Nephron (organoid): ENCODE measurements around the gene MAMLD1.

ENCODE experiments used
- H3K27ac Mint-ChIP-seq, 3 experiments: 2 replicates each; pipeline ENCODE4 v1.8.0; 2020; ENCODE audit warnings: mixed read lengths in 3 of 3, mild to moderate bottlenecking in 2 of 3, moderate library complexity in 1 of 3
- H3K27me3 Mint-ChIP-seq: 2 replicates; pipeline ENCODE4 v1.8.0; 2021; ENCODE audit warnings: low read depth, mild to moderate bottlenecking, moderate library complexity, mixed read lengths
- H3K36me3 Mint-ChIP-seq: 2 replicates; pipeline ENCODE4 v1.8.0; 2020; ENCODE audit warnings: low read depth, mixed read lengths
- H3K4me1 Mint-ChIP-seq: 2 replicates; pipeline ENCODE4 v1.8.0; 2020; ENCODE audit warnings: mixed read lengths
- H3K4me3 Mint-ChIP-seq, 3 experiments: 2 replicates each; pipeline ENCODE4 v1.8.0; 2020; ENCODE audit warnings: mild to moderate bottlenecking in 3 of 3, mixed read lengths in 3 of 3, moderate library complexity in 2 of 3
- H3K9me3 Mint-ChIP-seq: 2 replicates; pipeline ENCODE4 v1.8.0; 2020; ENCODE audit warnings: mixed read lengths
- TF ChIP-seq, protein P1 (sequence below), 3 experiments: fragments of 200-600 bp; sonication (generic); IDR thresholded peaks; one replicate each; pipeline ENCODE4 v1.5.0; 2021; ENCODE audit warnings: antibody characterized with exemption in 3 of 3; ENCODE audit not compliant: unreplicated experiment in 3 of 3

The MAMLD1 gene

DNA sequence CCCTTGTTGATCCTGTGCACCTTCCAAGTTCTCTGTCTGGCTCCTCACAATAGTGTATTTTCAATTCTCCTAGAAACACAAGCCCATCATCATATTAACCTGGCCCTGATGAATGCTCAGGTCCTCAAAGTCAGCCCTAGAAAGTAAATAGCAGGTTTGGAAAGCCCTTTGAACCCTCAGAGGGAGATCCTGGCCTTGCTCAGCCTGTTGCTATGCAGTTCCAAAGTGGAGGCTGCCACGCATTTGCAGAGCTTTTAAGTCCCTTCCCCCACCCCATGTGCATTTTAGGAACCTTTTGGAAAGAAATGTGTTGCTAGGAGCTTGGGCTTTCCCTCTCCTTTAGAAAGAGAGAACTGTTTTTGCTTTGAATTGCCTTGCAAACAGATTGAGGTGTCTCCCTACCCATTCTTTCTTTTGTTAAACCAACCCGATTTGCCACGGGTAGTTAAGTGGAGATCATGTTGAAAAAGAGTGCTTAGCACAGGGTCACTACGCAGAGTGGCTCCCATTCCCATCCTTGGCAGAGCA lies 12.2 kb downstream of the MAMLD1 start:
- Mint-ChIP-seq H3K9me3 (peaks cover 2% of the 10 kb centered on the region), H3K27me3 (peaks cover 4% of the 10 kb centered on the region), H3K36me3 (no peaks in the 10 kb centered on the region), H3K4me3 (no peak overlapping the region), H3K27ac (no peak overlapping the region), H3K4me1 (peaks cover 10% of the 10 kb centered on the region)
- TF ChIP-seq, protein P1, sequence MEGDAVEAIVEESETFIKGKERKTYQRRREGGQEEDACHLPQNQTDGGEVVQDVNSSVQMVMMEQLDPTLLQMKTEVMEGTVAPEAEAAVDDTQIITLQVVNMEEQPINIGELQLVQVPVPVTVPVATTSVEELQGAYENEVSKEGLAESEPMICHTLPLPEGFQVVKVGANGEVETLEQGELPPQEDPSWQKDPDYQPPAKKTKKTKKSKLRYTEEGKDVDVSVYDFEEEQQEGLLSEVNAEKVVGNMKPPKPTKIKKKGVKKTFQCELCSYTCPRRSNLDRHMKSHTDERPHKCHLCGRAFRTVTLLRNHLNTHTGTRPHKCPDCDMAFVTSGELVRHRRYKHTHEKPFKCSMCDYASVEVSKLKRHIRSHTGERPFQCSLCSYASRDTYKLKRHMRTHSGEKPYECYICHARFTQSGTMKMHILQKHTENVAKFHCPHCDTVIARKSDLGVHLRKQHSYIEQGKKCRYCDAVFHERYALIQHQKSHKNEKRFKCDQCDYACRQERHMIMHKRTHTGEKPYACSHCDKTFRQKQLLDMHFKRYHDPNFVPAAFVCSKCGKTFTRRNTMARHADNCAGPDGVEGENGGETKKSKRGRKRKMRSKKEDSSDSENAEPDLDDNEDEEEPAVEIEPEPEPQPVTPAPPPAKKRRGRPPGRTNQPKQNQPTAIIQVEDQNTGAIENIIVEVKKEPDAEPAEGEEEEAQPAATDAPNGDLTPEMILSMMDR (IDR thresholded peaks at IDR 0.05; ENCODE audit: unreplicated experiment in 3 of 3): no peak

DNA sequence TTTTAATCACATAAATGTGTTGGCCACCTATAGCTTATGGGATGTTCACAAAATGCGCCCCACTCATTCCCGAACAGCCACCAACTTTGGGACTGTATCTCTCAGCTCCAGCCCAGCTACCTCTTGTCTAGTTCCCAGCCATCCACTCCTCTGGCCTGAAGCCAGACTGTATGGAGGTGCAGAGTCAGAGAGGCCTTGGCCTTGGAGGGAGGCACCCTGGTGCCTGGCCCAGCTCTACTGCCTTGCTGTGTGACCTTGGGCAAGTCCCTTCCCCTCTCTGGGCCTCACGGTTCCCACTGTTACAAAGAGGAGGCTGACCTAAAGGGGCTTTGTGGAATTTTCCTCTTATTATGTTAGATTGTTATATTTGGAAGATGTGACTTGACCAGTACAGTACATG lies 13.9 kb downstream of the MAMLD1 start:
- H3K4me3 Mint-ChIP-seq: no peak overlapping the region
- TF ChIP-seq, protein P1 (IDR thresholded peaks at IDR 0.05; ENCODE audit: unreplicated experiment in 3 of 3): no peak
- peaks cover 7% of the 10 kb centered on the region for H3K9me3 Mint-ChIP-seq
- H3K36me3 Mint-ChIP-seq: no peaks in the 10 kb centered on the region
- no peak overlapping the region for H3K27ac Mint-ChIP-seq
- H3K4me1 Mint-ChIP-seq: peaks cover 9% of the 10 kb centered on the region
- H3K27me3 Mint-ChIP-seq: peaks cover 4% of the 10 kb centered on the region

- H3K27ac Mint-ChIP-seq: no peak overlapping the region
- H3K27me3 Mint-ChIP-seq: no peaks in the 10 kb centered on the region
- no peak overlapping the region for H3K4me3 Mint-ChIP-seq
- H3K4me1 Mint-ChIP-seq: peaks cover 6% of the 10 kb centered on the region
- peaks cover 7% of the 10 kb centered on the region for H3K9me3 Mint-ChIP-seq
- TF ChIP-seq, protein P1 (IDR thresholded peaks at IDR 0.05; ENCODE audit: unreplicated experiment in 3 of 3): no peak
- no peaks in the 10 kb centered on the region for H3K36me3 Mint-ChIP-seq
These were observed 41.9 kb downstream of the MAMLD1 start for GRCh38 chrX:150405006-150405405.

DNA sequence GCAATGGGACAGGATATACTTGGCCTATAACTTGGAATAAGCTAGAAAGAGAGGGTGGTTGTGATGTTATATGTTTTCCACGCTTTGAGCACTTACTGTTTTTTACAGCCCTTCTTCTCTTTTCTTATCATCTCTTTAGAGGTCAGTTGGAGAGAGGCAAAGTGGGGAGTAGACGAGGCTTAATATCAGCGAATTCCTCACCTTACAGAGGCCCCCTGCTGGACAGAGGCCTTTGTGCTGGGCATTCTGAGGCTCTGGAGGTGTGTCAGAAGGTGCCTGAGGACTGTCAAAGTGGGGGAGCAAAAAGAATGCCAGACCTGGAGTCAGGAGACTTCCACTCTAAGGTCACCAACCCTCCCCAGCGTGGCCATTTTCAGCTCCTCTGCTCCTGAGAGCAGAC lies 42.5 kb downstream of the MAMLD1 start:
- no peaks in the 10 kb centered on the region for H3K36me3 Mint-ChIP-seq
- peaks cover 11% of the 10 kb centered on the region for H3K4me1 Mint-ChIP-seq
- H3K27ac Mint-ChIP-seq: no peak overlapping the region
- H3K9me3 Mint-ChIP-seq: peaks cover 4% of the 10 kb centered on the region
- no peak overlapping the region for H3K4me3 Mint-ChIP-seq
- H3K27me3 Mint-ChIP-seq: no peaks in the 10 kb centered on the region
- TF ChIP-seq, protein P1 (IDR thresholded peaks at IDR 0.05; ENCODE audit: unreplicated experiment in 3 of 3): no peak

- H3K9me3 Mint-ChIP-seq: peaks cover 4% of the 10 kb centered on the region
- no peaks in the 10 kb centered on the region for H3K36me3 Mint-ChIP-seq
- TF ChIP-seq, protein P1 (IDR thresholded peaks at IDR 0.05; ENCODE audit: unreplicated experiment in 3 of 3): no peak
- H3K27me3 Mint-ChIP-seq: no peaks in the 10 kb centered on the region
- no peak overlapping the region for H3K27ac Mint-ChIP-seq
- H3K4me3 Mint-ChIP-seq: no peak overlapping the region
- peaks cover 14% of the 10 kb centered on the region for H3K4me1 Mint-ChIP-seq
These were observed 43.5 kb downstream of the MAMLD1 start for GRCh38 chrX:150406596-150406995.

DNA sequence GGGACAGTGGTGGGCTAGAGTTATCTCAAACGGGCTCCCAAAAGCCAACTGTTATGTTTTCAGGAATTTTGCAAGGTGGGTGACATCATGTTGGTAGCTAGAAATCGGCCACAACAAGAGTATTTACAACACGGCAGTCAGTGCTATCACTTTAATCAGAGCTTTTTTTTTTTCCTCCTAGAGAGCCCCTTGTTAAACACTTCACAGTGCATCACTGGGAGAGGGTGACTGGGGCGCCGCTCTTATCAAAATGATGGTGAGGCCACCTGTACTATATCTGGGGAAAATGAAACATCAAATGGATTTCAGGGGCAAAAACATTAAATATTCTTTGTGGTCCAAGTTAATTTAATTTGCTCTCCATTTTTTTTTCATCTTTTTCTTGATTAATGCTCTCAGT lies 44.9 kb downstream of the MAMLD1 start:
- H3K36me3 Mint-ChIP-seq: no peaks in the 10 kb centered on the region
- no peaks in the 10 kb centered on the region for H3K27me3 Mint-ChIP-seq
- peaks cover 19% of the 10 kb centered on the region for H3K4me1 Mint-ChIP-seq
- TF ChIP-seq, protein P1 (IDR thresholded peaks at IDR 0.05; ENCODE audit: unreplicated experiment in 3 of 3): no peak
- H3K27ac Mint-ChIP-seq: no peak overlapping the region
- peaks cover 2% of the 10 kb centered on the region for H3K9me3 Mint-ChIP-seq
- H3K4me3 Mint-ChIP-seq: no peak overlapping the region
